A549 (cell line): Measurements from ENCODE around the gene DTX4. TPM values are rescaled to one million over a fixed set of nuclear protein-coding genes. Genes with fewer than 3 reads are reported as not detected.

Experiments
- ATAC-seq, 2 experiments: fragments of 200-7000 bp in 1 of 2; fragments of >200 bp in 1 of 2; cut with Nextera tagmentation in 1 of 2; cut with Tn5 transposase in 1 of 2; 3 replicates each; pipeline versions ENCODE4 v1.8.0 to v1.9.1; 2018 to 2020; ENCODE audit warnings: mild to moderate bottlenecking in 1 of 2, moderate library complexity in 1 of 2
- CTCF ChIA-PET: fragments of 300-600 bp; sonication (Branson Sonifier 250); formaldehyde crosslinking; extraction: SDS; loops from one replicate; lab custom pipeline; 2021; ENCODE audit warnings: antibody characterized with exemption, inconsistent platforms; lab: Yijun Ruan, JAX
- POLR2A ChIA-PET: fragments of 350-600 bp; formaldehyde crosslinking; extraction: SDS; loops from one replicate; lab custom pipeline; 2021; ENCODE audit warnings: antibody characterized with exemption, inconsistent platforms; lab: Yijun Ruan, JAX
- DNase-seq, 2 experiments: peaks; one replicate each; pipeline versions ENCODE4 v3.0.0 to v3.0.0-alpha.2; 2011 to 2016; ENCODE audit warnings: low read depth in 1 of 2, low spot score in 1 of 2
- FAIRE-seq: peaks from 2 replicates; lab custom pipeline; 2011; peaks lifted over from hg19 to GRCh38; lab: Jason Lieb, UNC
- H3K27ac ChIP-seq, 2 experiments: fragments of >200 bp; sonication (Bioruptor Twin); formaldehyde crosslinking; 3 replicates each; pipeline ENCODE4 v1.5.1; 2016 to 2017
- H3K4me1 ChIP-seq: fragments of >200 bp; sonication (Bioruptor Twin); formaldehyde crosslinking; 3 replicates; pipeline ENCODE4 v1.6.1; 2016
- H3K4me2 ChIP-seq: fragments of >200 bp; sonication (Bioruptor Twin); formaldehyde crosslinking; 3 replicates; pipeline ENCODE4 v1.6.1; 2016
- H3K4me3 ChIP-seq: fragments of >200 bp; sonication (Bioruptor Twin); formaldehyde crosslinking; 3 replicates; pipeline ENCODE4 v1.5.1; 2016
- H3K9me3 ChIP-seq: fragments of >200 bp; sonication (Bioruptor Twin); formaldehyde crosslinking; 3 replicates; pipeline ENCODE4 v1.6.1; 2016
- CBX2 ChIP-seq: fragments of 200-600 bp; sonication (generic); IDR thresholded peaks from 2 replicates; pipeline ENCODE4 v1.6.1; 2016; ENCODE audit warnings: low read depth, mild to moderate bottlenecking, borderline replicate concordance
- CBX8 ChIP-seq: fragments of 200-600 bp; sonication (generic); IDR thresholded peaks from 2 replicates; pipeline ENCODE4 v1.6.1; 2016
- CHD4 ChIP-seq: fragments of 200-600 bp; sonication (generic); IDR thresholded peaks from 2 replicates; pipeline ENCODE4 v1.6.1; 2016; ENCODE audit warnings: antibody characterized with exemption, mild to moderate bottlenecking, borderline replicate concordance
- EHF ChIP-seq: fragments of 250-450 bp; sonication (Bioruptor Pico); IDR thresholded peaks from 2 replicates; pipeline ENCODE4 v1.5.0; 2020; ENCODE audit warnings: mild to moderate bottlenecking
- EP300 ChIP-seq, 2 experiments: fragments of >200 bp; sonication (Bioruptor Twin); formaldehyde crosslinking; IDR thresholded peaks; 2 replicates in 1 of 2; 3 replicates in 1 of 2; pipeline ENCODE4 v1.6.1; 2016 to 2017
- FOSL2 ChIP-seq, 2 experiments: fragments of 450-650 bp in 1 of 2; fragments of >200 bp in 1 of 2; sonication (Bioruptor Twin) in 1 of 2; formaldehyde crosslinking; IDR thresholded peaks; 2 replicates each; pipeline versions ENCODE4 v1.5.0 to v1.6.1; 2016 to 2020; ENCODE audit warnings: mild to moderate bottlenecking in 1 of 2, moderate library complexity in 1 of 2
- HDAC2 ChIP-seq: fragments of 200-600 bp; sonication (generic); IDR thresholded peaks from 2 replicates; pipeline ENCODE4 v1.6.1; 2016
- HEYL ChIP-seq: fragments of 250-450 bp; sonication (Bioruptor Pico); IDR thresholded peaks from 2 replicates; pipeline ENCODE4 v1.8.0; 2021; ENCODE audit warnings: mild to moderate bottlenecking, moderate library complexity
- HOXA7 ChIP-seq: fragments of 250-450 bp; sonication (Bioruptor Pico); IDR thresholded peaks from 2 replicates; pipeline ENCODE4 v1.5.0; 2020; ENCODE audit warnings: mild to moderate bottlenecking, moderate library complexity
- KDM5A ChIP-seq: fragments of 200-600 bp; sonication (generic); IDR thresholded peaks from 2 replicates; pipeline ENCODE4 v1.6.1; 2016; ENCODE audit warnings: antibody characterized with exemption, mild to moderate bottlenecking
- NFE2L2 ChIP-seq: fragments of 150-350 bp; conservative IDR thresholded peaks from 2 replicates; pipeline ENCODE4 v1.6.1; 2014; ENCODE audit warnings: low read length
- POLR2AphosphoS2 ChIP-seq: conservative IDR thresholded peaks from 2 replicates; pipeline ENCODE4 v1.6.1; 2012; ENCODE audit warnings: low read length, improper control_type of control experiment, inconsistent platforms
- RAD21 ChIP-seq, 2 experiments: fragments of >200 bp in 1 of 2; sonication (Bioruptor Twin) in 1 of 2; formaldehyde crosslinking in 1 of 2; IDR thresholded peaks in 1 of 2; conservative IDR thresholded peaks in 1 of 2; 2 replicates in 1 of 2; 3 replicates in 1 of 2; pipeline ENCODE4 v1.6.1; 2012 to 2018; ENCODE audit warnings: inconsistent platforms in 1 of 2
- RNF2 ChIP-seq: fragments of 200-600 bp; sonication (generic); IDR thresholded peaks from 2 replicates; pipeline ENCODE4 v1.6.1; 2016; ENCODE audit warnings: low read depth, mild to moderate bottlenecking, antibody characterized with exemption, moderate library complexity, borderline replicate concordance
- SMC3 ChIP-seq: fragments of >200 bp; sonication (Bioruptor Twin); formaldehyde crosslinking; IDR thresholded peaks from 3 replicates; pipeline ENCODE4 v1.6.1; 2018; ENCODE audit warnings: inconsistent platforms
- SREBF2 ChIP-seq: fragments of 450-650 bp; IDR thresholded peaks from 2 replicates; pipeline ENCODE4 v1.6.1; 2014; ENCODE audit warnings: mild to moderate bottlenecking, moderate library complexity
- TP53 ChIP-seq: fragments of 250-450 bp; sonication (Bioruptor Pico); IDR thresholded peaks from 2 replicates; pipeline ENCODE4 v1.5.0; 2021; ENCODE audit warnings: mild to moderate bottlenecking, moderate library complexity
- ZC3H11A ChIP-seq: fragments of 450-650 bp; IDR thresholded peaks from 2 replicates; pipeline ENCODE4 v1.6.1; 2014; ENCODE audit warnings: antibody characterized with exemption, mild to moderate bottlenecking
- WGBS: methylation state at CpG from one replicate; pipeline ENCODE4 v1.1.6; 2017; ENCODE audit errors: missing lambda C conversion rate; 5-methylcytosine and 5-hydroxymethylcytosine counted together
- polyA plus RNA-seq, 4 experiments: library from polyadenylated mRNA; depleted of rRNA in 3 of 4; stranded (reverse); fragments of >200 nt; fragmentation: RNase III in 1 of 4; extraction: RNeasy Plus Mini Kit Qiagen cat#74134 plus additional on column Dnase treatment in 1 of 4; gene quantifications; 2 replicates in 3 of 4; 3 replicates in 1 of 4; pipeline ENCODE4 v1.2.3, GENCODE V29; 2011 to 2017
- TF ChIP-seq, protein P1 (sequence below): fragments of 450-650 bp; IDR thresholded peaks from 2 replicates; pipeline ENCODE4 v1.6.1; 2014; ENCODE audit warnings: antibody characterized with exemption
- TF ChIP-seq, protein P2 (sequence below): fragments of >200 bp; sonication (Bioruptor Twin); formaldehyde crosslinking; IDR thresholded peaks from 3 replicates; pipeline ENCODE4 v1.5.1; 2016
- TF ChIP-seq, protein P3 (sequence below): fragments of >200 bp; sonication (Bioruptor Twin); formaldehyde crosslinking; IDR thresholded peaks from 2 replicates; pipeline ENCODE4 v1.6.1; 2016
- TF ChIP-seq, protein P4 (sequence below): IDR thresholded peaks from 2 replicates; pipeline ENCODE4 v1.6.1; 2012; ENCODE audit warnings: low read depth, borderline replicate concordance

Gene DTX4
- polyA plus RNA-seq, 2 of the 4 experiments (the other 2 are of a cell fraction), result 0.97 to 3.1 TPM

DNA sequence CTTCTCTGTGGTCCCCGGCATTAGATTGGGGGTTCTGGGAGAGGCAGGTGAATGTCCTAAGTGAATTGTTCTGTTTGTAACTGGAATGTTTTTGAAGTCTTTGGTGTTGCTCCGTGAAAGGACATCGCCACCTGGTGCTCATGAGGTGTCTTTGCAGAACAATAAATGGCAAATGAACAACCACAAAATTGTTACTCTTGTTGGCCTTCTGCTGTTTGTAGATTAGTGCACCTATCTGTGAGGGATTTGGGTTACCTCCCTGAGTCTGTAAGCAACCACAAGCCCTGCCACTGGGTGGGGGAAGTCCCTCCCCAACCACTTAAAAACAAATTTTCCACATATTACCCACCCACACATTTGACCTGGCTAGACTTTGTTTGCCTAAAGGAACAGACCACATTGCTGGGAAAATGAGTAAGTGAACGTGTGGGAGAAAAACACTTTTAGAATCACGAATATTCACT lies 36.1 kb downstream of the DTX4 start:
- no peak overlapping the region for H3K27ac ChIP-seq
- 3% methylated on average over 5 of the region's 5 CpGs for WGBS
- DNase-seq (peak; percentile 17 to 65), ATAC-seq (peak; percentile 62 to 75; a peak in 5 of 6 replicates), FAIRE-seq (no peak)
- H3K4me3 ChIP-seq, result no peak overlapping the region
- CTCF ChIA-PET, result interaction anchor here (0.9 to 12.3 kb wide), 4 partner anchors 14 to 34 kb away, joined by 3 to 161 read pairs (median 10); partner anchors contain the start of gene DTX4
- no peak for TF ChIP-seq CBX2
- TF ChIP-seq, protein P1, sequence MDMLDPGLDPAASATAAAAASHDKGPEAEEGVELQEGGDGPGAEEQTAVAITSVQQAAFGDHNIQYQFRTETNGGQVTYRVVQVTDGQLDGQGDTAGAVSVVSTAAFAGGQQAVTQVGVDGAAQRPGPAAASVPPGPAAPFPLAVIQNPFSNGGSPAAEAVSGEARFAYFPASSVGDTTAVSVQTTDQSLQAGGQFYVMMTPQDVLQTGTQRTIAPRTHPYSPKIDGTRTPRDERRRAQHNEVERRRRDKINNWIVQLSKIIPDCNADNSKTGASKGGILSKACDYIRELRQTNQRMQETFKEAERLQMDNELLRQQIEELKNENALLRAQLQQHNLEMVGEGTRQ, result no peak
- TF ChIP-seq HOXA7 (CRISPR knock-in tag), result no peak
- TF ChIP-seq EP300 (IDR thresholded peaks at IDR 0.05), result no peak
- TF ChIP-seq, protein P2, sequence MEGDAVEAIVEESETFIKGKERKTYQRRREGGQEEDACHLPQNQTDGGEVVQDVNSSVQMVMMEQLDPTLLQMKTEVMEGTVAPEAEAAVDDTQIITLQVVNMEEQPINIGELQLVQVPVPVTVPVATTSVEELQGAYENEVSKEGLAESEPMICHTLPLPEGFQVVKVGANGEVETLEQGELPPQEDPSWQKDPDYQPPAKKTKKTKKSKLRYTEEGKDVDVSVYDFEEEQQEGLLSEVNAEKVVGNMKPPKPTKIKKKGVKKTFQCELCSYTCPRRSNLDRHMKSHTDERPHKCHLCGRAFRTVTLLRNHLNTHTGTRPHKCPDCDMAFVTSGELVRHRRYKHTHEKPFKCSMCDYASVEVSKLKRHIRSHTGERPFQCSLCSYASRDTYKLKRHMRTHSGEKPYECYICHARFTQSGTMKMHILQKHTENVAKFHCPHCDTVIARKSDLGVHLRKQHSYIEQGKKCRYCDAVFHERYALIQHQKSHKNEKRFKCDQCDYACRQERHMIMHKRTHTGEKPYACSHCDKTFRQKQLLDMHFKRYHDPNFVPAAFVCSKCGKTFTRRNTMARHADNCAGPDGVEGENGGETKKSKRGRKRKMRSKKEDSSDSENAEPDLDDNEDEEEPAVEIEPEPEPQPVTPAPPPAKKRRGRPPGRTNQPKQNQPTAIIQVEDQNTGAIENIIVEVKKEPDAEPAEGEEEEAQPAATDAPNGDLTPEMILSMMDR, result peak; percentile 68
- TF ChIP-seq EHF (CRISPR knock-in tag), result no peak
- no peak for TF ChIP-seq SREBF2
- TF ChIP-seq FOSL2 (IDR thresholded peaks at IDR 0.05), result no peak
- no peak for TF ChIP-seq FOSL2 (CRISPR knock-in tag; IDR thresholded peaks at IDR 0.05)
- TF ChIP-seq SMC3, result peak; percentile 68; the same call in 2 of the 3 replicates
- TF ChIP-seq, protein P3, sequence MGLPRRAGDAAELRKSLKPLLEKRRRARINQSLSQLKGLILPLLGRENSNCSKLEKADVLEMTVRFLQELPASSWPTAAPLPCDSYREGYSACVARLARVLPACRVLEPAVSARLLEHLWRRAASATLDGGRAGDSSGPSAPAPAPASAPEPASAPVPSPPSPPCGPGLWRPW, result no peak
- no peak for TF ChIP-seq HEYL (CRISPR knock-in tag)
- TF ChIP-seq RAD21 (conservative IDR thresholded peaks at IDR 0.05 in 1 of 2, IDR thresholded peaks at IDR 0.05 in 1 of 2), result peak; percentile 64 to 70
- no peaks in the 10 kb centered on the region for H3K9me3 ChIP-seq
- no peaks in the 10 kb centered on the region for H3K4me1 ChIP-seq
- POLR2A ChIA-PET, result no interaction called here
- H3K4me2 ChIP-seq, result no peak overlapping the region

DNA sequence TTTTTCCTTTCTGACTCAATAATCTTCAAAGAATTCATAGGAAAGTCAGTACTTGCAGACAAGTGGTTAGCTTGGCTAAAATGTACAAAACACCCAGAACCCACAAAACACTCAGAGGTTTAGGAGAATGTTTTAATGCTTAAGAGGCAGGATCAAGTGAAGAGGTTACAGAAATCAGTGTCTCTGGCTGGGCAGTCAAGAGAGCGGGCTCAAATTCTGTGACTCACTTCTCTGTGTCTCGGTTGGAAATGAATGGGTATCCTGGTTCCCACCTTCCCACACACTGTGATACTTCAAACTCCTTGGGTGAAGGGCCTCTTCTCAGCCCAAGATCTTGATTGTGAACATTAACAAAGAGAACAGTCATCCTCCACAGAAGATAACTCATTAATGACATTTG lies 37.0 kb downstream of the DTX4 start:
- H3K4me1 ChIP-seq, result no peaks in the 10 kb centered on the region
- DNase-seq (no peak), FAIRE-seq (no peak), ATAC-seq (no peak)
- no peak overlapping the region for H3K27ac ChIP-seq
- no peak overlapping the region for H3K4me2 ChIP-seq
- ChIA-PET POLR2A (no interaction called here), CTCF (interaction anchor here (0.7 to 12.3 kb wide), 4 partner anchors 9 to 35 kb away, joined by 3 to 161 read pairs (median 4); partner anchors contain the start of gene DTX4)
- H3K9me3 ChIP-seq, result no peaks in the 10 kb centered on the region
- TF ChIP-seq NFE2L2, result no peak
- TF ChIP-seq TP53, result no peak
- TF ChIP-seq, protein P4, sequence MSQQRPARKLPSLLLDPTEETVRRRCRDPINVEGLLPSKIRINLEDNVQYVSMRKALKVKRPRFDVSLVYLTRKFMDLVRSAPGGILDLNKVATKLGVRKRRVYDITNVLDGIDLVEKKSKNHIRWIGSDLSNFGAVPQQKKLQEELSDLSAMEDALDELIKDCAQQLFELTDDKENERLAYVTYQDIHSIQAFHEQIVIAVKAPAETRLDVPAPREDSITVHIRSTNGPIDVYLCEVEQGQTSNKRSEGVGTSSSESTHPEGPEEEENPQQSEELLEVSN, result no peak
- TF ChIP-seq ZC3H11A, result no peak
- no peak for TF ChIP-seq CHD4
- no peak for TF ChIP-seq POLR2AphosphoS2
- TF ChIP-seq KDM5A, result no peak
- TF ChIP-seq RNF2, result no peak
- TF ChIP-seq, protein P2, result no peak
- no peak for TF ChIP-seq HDAC2
- no peak for TF ChIP-seq CBX8
- TF ChIP-seq SMC3, result no peak
- WGBS, result 48% methylated on average over 2 of the region's 2 CpGs
- no peak overlapping the region for H3K4me3 ChIP-seq
